GM12874 (cell line): ENCODE data around the gene NDUFV2.

ENCODE experiments used
- CTCF ChIP-seq: IDR thresholded peaks from 2 replicates; pipeline ENCODE4 v1.5.1; 2011; ENCODE audit warnings: low read depth, mild to moderate bottlenecking, control low read depth, low read length, moderate library complexity; ENCODE audit not compliant: insufficient read depth

NDUFV2 gene

DNA sequence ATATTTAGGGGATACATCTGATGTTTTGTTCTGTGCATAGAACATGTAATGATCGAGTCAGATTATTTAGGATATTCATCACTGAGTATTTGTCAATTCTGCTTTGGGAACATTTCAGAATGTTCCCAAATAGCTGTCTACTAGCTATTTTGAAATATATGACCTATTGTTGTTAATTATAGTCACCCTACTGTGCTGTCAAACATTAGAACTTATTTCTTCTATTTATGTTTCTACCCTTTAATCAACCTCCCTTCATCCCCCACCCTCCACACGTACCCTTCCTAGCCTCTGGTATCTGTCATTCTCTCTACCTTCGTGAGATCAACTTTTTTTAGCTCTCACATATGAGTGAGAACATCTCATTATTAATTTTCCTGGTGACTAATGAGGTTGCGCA is 75.0 kb downstream of the NDUFV2 start:
- TF ChIP-seq CTCF: no peak

DNA sequence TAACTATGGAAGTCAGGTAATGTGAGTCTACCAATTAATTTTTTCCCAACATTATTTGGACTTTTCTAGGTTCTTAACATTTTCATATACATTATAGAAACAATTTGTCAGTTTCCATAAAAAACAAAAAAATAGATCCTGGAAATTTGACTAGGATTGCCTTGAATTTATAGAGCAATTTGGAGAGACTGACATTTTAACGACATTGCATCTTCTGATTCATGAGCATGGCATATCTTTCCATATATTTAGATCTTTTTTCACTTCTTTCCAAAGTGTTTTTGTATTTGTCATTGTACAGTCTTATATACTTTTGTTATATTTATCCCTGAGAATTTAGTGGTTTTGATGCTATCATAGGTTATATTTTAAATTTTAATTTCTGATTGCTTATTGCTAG is 76.1 kb downstream of the NDUFV2 start:
- TF ChIP-seq CTCF: no peak

DNA sequence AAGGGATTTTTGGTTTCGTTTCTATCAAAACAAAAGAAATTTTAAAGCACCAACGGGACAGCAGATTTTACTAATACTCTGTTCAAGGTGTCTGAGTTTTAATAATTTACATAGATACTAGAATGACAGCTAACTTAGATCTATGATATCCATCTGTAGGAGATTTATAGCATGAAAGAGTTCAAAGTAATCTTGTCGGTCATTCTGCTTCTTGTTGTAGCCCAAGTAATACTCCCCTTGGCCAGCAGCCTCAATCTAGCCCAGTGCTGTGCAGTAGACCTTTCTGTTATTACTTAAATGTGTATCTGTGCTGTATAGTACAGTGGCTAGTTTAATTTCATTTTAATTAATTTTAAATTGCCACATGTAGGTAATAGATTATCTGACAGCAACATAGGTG is 78.8 kb downstream of the NDUFV2 start:
- no peak for TF ChIP-seq CTCF

GRCh38 chr18:9182852-9183399 is 80.4 kb downstream of the NDUFV2 start:
- TF ChIP-seq CTCF: no peak
